Measurements from ENCODE around the gene COL6A3. TPM values are rescaled to one million over a fixed set of nuclear protein-coding genes. Genes with fewer than 3 reads are reported as not detected.
"Not testable (repeated sequence)": the region's sequence is repeated elsewhere in the genome, so short reads cannot be mapped to it uniquely, and the experiment has no call there.

The COL6A3 gene
- total RNA-seq, 1 experiment from 2014 or later: not detected

DNA sequence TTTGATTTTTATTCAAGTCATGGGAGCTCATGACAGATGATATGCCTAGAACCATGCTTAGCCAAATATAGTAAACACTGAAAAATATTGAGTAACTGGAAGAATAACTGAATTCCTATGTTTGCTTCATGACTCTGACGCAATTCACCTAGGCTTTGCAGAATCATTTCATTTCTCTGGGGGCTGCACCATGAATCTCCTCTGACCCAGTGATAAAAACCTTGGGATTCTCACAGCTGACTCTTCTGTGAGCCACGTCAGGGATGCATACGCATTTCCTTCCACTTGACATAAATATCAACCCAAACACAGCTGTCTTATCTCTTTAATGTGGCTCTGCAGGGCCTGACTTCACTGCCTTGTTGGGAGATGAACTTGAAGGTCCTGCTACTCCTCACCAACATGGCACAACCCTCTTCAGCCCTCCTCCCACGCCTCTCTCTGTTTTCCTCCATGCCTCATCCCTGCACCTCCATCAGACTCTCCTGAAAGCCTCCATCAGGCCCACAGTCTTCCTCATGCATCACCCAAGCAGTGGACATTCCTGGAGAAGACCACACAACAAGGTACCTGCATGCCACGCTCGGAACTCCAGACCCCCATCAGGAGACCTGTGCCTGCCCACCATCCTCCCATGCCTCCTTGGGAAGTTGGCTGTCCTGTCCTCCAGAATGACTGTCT lies 29.8 kb downstream of the COL6A3 start:
- DNase-seq (ENCODE audit: low spot score): no peak

- no peak for DNase-seq (ENCODE audit: low spot score)
Observed at GRCh38 chr2:237380768-237381167, 33.2 kb downstream of the COL6A3 start.

DNA sequence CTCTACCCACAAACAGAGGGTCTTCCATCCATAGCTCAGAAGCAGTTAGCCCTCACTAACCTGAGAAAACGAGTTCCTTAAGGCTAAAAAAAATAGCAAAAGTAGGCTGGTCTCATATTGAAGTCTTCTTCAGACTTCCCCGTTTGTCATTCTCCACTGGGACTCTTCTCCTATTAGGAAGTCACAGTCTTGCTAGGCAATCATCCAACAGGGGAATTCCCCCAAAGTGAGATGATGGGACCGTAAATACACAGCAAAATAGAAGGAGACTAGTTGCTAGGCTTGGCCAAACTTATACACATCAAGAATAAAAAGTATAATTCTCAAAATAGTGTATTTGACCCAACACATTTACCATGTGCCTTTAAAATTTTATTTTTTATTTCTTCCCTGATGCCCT lies 34.3 kb downstream of the COL6A3 start:
- no peak for DNase-seq (ENCODE audit: low spot score)

- no peak for DNase-seq (ENCODE audit: low spot score)
Observed at GRCh38 chr2:237378650-237379049, 35.3 kb downstream of the COL6A3 start.

GRCh38 chr2:237374284-237375060 lies 39.5 kb downstream of the COL6A3 start:
- DNase-seq (ENCODE audit: low spot score): no peak

- no peak for DNase-seq (ENCODE audit: low spot score)
Observed at GRCh38 chr2:237371856-237372255, 42.1 kb downstream of the COL6A3 start.

- no peak for DNase-seq (ENCODE audit: low spot score)
Observed at GRCh38 chr2:237365671-237366070, 48.3 kb downstream of the COL6A3 start.

DNA sequence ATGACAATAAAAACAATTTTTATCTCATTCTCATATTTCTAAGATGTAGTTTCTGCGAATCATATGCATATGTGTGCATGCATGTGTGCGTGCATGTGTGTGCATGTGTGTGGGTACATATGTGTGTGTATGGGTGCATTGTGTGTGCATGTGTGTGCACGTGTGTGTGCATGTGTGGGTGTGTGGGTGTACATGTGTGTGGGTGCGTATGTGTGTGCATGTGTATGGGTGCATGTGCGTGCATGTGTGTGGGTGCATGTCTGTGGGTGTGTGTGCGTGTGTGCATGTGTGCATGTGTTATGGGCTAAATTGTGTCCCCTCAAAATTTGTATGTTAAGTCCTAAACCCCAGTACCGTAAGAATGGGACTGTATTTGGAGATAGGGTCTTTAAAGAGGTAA lies 49.3 kb downstream of the COL6A3 start:
- DNase-seq (ENCODE audit: low spot score): no peak

DNA sequence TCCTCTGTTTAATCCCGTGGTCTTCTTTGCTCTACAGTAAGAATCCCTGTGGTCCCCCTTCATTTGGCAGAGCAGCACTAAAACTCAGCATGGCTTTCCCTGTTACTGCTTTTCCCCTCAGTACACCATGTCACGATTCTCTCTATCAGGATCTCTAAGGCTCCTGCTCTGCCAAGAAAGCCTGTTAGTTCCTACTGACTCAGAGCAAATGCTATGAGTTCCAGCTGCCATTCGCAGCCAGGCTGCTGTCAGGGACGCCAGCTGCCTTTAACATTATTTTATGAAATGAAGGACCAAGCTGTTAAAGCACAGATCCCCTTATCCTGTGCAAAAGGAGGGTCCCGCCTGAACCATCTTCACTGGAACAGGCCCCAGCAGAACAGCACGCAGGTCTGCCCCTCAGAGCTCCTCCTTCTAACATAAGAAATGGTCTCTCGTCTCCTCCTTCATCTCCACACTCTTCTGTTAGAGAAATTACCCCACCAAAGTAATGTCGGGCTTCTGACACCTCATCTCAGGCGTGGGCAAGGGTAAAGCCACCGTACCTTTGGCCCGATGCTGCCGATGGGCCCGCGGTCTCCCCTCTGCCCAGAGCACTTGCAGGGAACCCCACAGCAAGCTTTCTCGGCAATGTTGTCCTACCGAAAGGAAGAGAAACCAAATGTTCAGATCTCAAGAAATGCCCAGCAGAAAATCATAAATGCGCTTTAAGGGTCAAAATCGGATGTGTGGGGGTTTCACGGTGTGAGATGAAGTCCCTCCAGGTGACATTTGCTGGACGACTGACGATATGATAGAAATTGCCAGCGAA lies 52.6 kb downstream of the COL6A3 start:
- DNase-seq (ENCODE audit: low spot score): no peak

GRCh38 chr2:237359894-237360780 lies 53.8 kb downstream of the COL6A3 start:
- DNase-seq (ENCODE audit: low spot score): no peak

GRCh38 chr2:237359518-237359840 lies 54.5 kb downstream of the COL6A3 start:
- no peak for DNase-seq (ENCODE audit: low spot score)

DNA sequence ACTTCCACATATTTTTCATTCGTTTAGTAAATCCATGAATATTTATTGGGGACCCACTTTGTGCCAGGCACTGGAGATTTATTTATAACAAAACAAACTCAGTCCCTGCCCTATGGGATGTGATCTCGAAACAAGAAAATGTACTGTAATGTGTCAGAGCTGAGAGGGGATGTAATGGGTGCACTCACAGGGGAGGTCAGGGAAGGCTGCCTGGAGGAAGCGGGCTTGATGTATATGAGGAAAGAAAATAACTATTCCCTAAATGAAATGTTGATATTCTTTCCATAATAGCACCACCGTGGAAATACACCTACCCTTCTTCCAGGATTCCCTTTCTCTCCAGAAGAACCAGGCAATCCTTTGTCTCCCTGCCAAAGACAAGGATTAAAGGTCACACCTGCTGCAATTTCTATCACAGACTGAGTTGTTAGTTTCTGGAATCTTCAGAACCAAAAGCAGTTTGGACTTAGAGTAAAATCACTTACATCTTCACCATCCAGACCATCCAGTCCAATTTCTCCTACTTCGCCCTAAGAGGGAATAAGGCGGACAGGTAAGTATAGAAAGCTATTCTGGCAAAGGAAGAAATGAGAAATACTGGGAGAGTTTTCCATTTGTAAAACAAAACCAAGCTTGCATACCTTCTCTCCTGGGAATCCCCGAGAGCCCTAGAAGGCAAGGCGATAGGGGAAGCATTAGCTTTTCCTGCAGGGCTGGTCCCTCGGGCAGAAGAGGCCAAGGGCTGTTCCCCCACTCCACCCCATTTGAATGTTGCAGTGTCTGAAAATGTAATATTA lies 55.0 kb downstream of the COL6A3 start:
- no peak for DNase-seq (ENCODE audit: low spot score)

GRCh38 chr2:237355701-237356100 lies 58.3 kb downstream of the COL6A3 start:
- DNase-seq (ENCODE audit: low spot score): no peak

DNA sequence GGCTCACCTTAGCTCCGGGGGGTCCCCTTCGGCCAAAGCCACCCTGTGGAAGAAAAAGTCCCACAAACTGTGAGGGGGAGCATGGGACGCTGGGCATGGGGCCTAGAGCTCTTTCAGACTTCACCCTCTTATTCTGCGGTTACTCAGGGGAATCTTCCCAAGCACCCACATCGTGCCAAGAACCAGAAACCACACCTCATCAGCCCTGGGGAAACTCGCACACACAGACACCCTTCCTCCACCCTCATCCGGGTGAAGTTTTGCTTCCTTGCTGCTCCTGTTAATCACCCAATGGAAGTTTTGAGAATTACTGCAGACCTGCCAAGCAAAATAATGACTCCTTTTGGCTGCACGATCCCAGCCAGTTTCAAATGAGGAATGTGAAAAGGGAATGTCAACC lies 59.1 kb downstream of the COL6A3 start:
- no peak for DNase-seq (ENCODE audit: low spot score)

- DNase-seq (ENCODE audit: low spot score): not testable (repeated sequence)
Observed at GRCh38 chr2:237354172-237354571, 59.8 kb downstream of the COL6A3 start.

DNA sequence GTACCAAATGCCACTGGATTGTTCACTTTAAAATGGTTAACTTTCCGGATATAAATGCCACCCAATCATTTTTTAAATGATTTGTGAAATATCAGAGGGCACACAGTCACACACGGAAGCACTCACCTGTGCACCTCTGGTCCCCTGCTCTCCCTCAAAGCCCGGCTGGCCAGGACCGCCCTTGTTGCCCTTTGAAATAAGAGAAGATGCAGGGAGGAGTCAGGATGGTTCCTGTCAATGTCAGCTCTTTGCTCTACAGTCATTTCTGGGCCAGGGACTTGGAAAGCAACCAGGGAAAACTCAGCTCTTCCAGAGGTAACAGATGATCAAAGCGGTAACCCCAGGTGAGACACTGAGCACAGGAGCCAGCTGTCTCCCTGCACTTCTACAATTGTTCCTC lies 60.7 kb downstream of the COL6A3 start:
- DNase-seq (ENCODE audit: low spot score): no peak

GRCh38 chr2:237352279-237352845 lies 61.6 kb downstream of the COL6A3 start:
- no peak for DNase-seq (ENCODE audit: low spot score)

- no peak for DNase-seq (ENCODE audit: low spot score)
Observed at GRCh38 chr2:237351796-237352195, 62.2 kb downstream of the COL6A3 start.

GRCh38 chr2:237351046-237351445 lies 62.9 kb downstream of the COL6A3 start:
- no peak for DNase-seq (ENCODE audit: low spot score)

GRCh38 chr2:237350597-237350996 lies 63.4 kb downstream of the COL6A3 start:
- DNase-seq (ENCODE audit: low spot score): no peak
